Measurements from ENCODE around the gene ZNF221.
A peak's percentile ranks its signal among the peaks of the same experiment; 100 is the strongest.
"Not testable (repeated sequence)": the region's sequence is repeated elsewhere in the genome, so short reads cannot be mapped to it uniquely, and the experiment has no call there.

The ZNF221 gene

DNA sequence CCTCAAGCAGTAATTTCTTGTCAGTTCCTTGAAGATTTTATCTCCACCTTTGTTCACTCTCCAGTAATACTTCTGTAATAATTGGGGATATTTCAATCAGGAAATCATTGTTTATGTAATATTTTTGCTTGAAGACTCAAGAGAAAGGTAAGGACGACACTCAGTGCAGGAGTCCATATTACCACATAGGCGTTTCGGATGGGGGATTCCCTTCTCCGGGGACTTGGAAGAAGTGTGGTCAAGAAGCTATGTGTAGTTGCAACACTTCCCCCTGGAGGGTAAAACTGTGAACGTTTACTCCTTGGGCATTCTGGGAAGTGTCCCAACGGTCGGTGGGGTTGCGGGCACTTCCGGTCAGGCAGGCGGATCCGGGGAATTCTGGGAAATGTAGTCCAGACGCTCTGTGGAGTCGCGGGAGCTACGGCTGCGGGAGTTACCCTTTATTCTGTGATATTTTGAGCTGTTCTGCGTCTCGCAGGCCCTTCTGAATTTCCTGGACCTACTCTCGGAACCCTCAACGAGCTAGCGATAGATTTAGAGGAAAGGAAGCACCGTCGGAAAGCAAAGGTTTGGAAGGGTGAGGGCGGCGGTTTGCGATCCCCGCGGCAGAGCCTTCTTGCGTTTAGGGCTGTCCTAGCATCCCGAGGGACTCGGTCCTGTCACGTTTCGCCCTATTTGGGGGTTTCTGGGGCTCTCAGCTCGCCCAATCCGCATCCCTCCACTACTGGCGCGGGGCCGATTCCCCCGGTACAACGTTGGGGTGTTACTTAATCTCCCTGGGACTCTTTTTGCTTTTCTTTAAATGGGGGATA lies at the start of gene ZNF221:
TSS of gene ZNF221 (plus strand) at position 395 of the 812 bp plus-strand sequence. CDS start 11,499 bp downstream, outside the sequence.
- peak; percentile 97 for DNase-seq (ENCODE audit: low spot score)

DNA sequence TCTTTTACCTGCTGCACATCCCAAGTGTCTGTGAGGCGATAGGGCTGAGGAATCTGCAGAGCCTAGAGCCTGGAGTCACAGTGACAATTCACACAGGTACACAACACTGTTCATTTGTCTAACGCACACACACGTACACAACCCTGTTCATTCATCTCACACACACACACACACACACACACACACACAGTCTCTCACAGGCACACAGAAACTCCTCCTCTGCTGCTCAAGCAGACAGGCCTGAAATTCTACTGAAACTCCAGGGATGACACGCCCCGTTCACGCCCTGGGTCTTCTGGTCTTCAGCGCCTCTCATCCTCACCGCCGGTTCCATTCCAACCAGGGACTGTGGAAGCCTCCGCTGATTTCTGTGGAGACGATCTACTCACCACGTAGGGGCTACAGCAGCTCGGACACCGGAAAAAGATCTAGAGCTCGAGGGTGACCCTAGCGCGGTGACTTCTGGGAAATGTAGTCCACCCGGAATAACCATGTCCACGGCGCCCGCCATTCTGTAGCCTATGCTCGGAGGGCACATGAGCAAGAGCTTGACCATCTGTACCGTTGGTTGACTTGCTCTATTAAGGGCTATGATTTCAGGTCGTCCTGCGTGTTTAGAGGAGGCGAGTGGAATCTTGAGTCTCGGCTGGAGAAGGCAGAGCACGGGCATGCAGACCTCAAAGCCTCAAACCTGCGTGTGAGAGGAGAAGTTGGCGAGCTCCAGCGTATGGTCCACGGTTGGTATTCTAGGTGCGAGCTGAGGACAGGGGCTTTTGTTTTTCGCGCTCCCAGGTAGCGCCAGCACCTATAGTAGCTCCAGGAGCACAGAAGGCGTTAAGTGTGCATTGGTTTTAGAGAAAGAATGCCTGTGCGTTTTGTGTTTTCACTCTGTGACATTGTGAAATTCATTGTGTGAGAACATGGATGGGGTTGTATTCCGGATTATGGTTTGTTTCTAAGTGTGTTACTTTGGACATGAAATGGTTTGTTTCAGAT lies 49.3 kb upstream of the ZNF221 start:
- DNase-seq (ENCODE audit: low spot score) = peak; percentile 91

DNA sequence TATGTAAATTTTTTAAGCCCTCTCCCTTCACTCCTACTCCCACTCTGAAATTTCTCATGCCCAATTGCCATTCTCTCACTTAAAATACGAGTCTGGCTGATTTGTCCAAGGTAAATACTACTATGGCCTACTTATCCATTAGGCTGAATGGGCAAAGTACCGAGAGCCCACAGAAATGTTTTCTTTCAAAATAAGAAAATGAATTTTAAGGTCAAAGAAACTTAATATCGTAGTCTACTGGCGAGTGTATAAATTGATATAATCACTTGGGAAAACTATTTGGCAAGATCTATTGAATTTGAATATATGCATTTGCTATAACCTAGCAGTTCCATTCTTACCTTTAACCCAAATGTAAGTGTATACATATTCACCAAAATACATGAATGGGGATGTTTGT lies 48.6 kb upstream of the ZNF221 start:
- DNase-seq (ENCODE audit: low spot score) = no peak

DNA sequence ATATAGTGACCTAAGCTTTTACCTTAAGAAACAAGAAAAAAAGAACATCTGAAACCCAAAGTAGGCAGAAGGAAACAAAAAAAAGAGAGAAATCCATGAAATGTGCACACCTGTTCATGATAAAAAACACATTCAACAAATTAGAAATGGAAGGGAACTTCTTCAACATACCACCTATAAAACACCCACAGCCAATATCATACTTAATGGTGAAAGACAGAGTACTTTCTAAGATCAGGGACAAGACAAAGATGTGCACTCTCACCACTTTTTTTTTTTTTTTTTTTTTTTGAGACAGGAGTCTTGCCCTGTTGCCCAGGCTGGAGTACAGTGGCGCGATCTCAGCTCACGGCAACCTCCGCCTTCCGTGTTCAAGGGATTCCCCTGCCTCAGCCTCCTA lies 45.1 kb upstream of the ZNF221 start:
- no peak for DNase-seq (ENCODE audit: low spot score)

DNA sequence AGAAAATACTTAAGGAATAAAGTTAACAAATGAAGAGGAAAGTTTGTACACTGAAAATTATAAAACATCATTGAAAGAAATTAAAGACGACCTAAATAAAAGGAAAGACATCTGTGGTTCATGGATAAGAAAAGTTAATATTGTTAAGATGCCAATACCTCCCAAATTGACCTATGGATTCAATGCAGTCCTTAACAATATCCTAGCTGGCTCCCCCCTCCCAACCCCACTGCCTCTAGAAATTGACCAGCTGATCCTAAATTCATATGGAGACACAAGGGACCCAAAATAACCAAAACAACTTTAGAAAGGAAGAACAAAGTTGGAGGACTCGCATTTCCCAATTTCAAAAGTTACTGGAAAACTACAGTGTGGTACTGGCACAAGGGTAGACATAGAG lies 44.3 kb upstream of the ZNF221 start:
- no peak for DNase-seq (ENCODE audit: low spot score)

DNA sequence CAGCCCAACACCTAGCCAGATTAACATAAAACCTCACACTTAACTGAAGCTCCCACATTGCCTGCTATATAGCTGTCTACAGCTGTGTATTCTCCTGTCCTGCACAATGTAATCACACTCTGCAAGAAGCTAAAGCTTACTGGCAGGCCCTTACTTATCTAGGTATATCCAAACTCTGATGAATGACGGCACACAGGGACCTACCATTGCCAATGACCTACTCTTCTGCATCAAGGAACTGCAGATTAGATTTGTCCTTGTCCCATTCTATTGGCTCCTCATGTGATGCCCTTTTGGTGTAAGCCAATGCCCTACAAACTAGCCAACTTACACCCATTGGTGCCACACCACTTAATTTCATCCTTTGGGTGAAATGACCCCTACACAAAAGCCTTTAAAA lies 42.4 kb upstream of the ZNF221 start:
- DNase-seq (ENCODE audit: low spot score) = no peak

DNA sequence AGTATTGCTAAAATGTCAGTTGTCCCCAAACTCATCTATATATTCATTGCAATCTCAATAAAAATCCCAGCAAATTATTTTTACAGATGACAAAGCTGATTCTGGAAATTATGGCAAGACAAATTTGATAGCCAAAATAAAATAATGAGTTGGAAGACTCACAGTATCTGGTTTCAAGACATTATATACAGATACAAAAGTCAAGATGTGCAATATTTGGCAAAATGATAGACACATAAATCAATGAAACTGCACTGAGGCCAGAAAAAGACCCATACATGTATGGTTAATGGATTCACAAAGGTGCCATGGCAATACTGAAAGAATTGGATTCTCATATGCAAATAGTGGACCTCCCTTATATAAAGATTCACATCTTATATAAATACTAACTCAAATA lies 40.1 kb upstream of the ZNF221 start:
- DNase-seq (ENCODE audit: low spot score) = no peak

DNA sequence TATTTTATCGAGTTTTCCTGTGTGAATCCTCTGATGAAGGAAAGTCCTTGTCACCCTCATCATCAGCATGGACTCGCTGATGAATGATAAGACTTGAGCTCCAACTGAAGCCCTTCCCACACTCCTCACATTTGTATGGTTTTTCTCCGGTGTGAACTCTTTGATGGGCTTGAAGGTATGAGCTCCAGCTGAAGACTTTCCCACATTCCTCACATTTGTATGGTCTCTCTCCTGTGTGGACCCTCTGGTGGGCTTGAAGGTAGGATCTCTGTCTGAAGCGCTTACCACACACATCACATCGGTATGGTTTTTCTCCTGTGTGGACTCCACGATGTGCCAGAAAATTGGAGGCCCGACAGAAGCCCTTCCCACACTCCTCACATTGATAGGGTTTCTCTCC lies 37.6 kb upstream of the ZNF221 start:
- no peak for DNase-seq (ENCODE audit: low spot score)

DNA sequence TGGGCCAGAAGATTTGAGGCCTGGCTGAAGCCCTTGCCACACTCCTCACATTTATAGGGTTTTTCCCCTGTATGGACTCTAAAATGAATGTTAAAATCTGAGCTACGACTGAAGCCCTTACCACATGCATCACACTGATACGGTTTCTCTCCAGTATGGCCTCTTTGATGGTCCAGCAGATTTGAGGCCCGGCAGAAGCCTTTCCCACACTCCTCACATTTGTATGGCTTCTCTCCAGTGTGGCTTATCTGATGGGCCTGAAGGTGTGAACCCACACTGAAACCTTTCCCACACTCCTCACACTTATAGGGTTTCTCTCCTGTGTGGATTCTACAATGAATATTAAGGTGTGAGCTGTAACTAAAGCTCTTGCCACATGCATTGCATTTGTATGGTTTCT lies 37.0 kb upstream of the ZNF221 start:
- DNase-seq (ENCODE audit: low spot score) = no peak

DNA sequence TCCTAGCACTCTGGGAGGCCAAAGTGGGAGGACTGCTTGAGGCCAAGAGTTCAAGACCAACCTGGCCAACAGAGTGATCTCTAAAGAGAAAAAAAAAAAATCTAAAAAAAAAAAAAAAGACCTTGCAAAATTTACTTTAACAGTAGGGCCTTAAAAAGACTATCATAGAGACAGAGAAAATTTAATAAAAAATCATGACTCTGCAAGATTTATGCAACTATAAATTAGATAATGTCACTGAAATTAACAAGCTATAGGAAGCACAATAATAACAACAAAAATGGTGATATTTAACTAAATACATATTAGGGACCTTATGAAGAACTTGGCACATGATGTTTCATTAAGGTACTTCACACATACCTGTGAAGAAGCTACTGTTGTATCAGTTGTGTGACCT lies 27.2 kb upstream of the ZNF221 start:
- no peak for DNase-seq (ENCODE audit: low spot score)

DNA sequence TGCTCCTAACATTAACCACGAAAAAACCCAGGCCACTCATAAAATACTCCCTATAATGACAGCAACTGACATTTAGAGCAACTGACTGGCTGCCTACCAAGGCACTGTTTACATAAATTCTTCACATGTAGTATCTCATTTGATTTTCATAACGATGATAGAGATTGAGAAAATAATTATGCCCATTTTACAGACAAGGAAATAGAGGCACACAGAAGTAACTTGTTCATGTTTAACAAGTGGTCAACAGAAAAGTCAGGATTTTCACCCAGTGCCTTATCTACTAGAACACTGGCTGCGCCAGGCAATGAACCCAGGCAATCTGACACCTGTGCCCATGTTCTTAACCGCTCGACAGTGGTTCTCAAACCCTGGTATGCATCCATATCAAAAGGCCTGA lies 22.2 kb upstream of the ZNF221 start:
- no peak for DNase-seq (ENCODE audit: low spot score)

DNA sequence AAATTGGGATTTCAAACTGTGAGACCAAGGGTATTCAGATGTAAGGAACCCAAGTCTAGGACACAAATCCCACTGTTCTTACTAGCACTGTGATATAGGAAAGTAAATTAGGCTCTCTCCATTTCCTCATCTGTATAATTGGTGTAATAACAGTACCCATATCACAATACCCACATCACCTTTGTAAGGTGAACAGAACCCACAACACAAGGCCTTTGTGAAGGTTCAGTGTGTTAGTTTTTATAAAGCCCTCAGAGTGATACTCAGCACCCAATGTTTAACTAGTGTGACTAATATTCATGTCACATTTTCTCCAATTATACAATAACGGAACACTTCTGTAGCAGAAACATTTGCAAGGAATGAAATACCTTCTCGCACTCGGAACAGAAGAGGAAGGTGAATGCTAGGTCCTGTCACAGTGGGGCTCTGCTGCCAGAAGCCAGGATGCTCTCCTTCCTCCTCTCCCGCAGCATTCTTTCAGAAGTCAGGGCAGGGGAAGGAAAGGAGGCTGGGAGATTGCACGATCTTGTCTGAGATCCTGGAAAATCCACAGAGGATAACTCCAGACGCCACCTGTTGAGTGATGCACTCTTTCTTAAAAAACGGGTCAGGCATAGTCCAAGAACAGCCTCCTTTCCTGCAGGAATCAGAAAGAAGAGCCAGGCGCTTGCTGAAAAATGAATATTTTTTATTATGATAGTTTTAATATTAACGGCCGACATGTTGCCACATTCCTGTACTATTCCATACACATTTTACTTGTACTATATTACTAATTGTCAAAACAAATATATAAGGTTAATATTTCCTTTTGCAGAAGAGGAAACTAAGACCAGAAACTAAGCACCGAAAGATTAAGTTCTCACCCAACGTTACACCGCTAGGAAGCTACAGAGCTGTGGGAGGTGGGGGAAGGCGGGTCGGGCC lies 16.7 kb upstream of the ZNF221 start:
- peak; percentile 3 for DNase-seq (ENCODE audit: low spot score)

DNA sequence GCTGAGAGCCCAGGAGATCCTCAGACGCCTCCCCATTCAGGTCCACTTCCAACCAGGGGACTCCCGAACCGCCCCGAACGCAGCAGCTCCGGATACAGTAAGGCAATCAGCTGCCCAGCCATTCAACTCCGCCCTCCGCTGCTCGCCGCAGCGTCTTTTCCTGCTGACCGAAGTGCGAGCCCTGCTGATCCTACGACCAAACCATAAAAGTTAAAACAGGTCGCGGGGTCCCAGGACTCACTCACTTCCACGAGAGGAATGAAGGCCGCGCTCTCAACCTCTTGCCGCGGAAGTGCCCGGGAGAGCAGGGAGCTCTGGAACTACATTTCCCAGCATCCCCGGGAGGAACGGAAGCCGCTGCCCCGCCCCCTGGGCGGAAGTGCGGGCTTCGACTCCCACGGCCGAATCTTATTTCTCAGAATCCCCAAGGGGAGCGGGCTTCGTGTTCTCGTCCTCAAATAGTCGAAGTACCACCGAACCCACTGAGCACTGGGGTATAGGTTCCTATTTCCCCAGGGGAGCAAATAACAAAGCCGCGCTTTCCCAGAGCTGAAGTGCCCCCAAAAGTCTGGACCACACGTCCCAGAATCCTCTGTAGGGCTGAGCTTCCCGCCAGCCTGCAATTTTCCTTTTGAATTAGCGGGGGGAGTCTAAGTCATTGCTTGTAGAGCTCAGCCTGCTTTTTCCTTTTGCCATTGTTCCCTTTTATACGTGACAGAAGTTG lies 15.9 kb upstream of the ZNF221 start, which contains the start of gene ZNF45:
TSS of gene ZNF45 (minus strand) at position 298 of the 724 bp plus-strand sequence. CDS start 13,097 bp downstream, outside the sequence.
- peak; percentile 94 for DNase-seq (ENCODE audit: low spot score)

DNA sequence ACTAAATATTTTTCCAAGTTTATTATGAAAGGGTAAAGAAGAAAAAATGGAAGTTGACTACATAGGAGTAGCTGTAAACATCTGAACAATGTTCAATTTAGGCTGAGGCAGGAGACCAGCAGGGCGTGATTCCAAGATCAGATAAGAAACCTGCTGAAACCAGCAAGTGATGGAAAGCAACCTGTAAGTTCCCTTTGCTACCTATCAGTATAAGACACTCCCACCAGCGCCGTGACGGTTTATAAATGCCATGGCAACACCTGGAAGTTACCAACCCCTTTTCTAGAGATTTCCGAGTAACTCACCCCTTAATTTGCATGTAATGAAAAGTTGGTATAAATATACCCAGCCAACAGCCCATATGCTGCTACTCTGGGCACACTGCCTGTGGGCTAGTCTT lies 14.8 kb upstream of the ZNF221 start:
- DNase-seq (ENCODE audit: low spot score) = no peak

DNA sequence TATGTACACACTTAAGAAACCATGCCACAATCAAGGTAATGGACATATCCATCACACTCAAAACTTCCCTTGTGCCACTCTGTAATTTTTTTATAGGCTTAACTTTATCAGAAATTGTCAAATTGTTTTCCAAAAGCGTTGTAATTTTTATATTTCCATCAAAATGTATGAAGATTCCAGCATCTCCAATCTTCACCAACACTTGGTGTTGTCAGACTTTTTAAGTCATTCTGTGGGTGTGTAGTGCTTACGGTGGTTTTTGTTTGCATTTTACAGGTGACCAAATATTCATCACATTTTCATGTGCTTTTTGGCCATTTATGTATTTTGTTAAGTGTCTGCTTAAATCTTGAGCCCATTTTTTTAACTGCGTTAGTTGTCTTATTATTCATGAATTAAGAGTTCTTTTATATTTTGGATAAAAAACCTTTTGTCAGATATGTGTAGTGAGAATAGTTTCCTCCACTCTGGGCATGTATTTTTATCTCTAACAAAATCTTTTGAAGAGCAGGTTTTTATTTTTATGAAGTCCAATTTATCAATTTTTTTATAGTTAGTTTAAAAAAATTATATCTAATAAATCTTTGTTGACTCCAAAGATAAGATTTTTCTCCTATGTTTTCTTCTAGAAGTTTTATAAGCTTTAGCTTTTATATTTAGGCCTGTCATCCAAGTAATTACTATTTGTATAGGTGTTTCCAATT lies 11.3 kb upstream of the ZNF221 start:
- no peak for DNase-seq (ENCODE audit: low spot score)

DNA sequence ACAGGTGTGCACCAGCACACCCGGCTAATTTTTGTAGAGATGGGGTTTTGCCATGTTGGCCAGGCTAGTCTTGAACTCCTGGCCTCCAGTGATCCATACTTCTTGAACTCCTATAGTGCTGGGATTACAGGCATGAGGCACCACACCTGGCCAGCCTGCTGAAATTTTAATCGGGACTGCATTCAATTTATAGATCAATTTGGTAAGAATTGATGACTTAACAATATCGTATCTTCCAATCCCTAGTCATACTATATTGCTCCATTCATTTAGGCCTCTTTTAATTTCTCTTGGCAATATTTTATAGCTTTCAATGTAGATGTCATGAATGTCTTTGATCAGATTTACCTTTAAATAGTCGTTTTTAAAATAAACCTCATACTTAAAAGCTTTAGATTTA lies 10.3 kb upstream of the ZNF221 start:
- no peak for DNase-seq (ENCODE audit: low spot score)

DNA sequence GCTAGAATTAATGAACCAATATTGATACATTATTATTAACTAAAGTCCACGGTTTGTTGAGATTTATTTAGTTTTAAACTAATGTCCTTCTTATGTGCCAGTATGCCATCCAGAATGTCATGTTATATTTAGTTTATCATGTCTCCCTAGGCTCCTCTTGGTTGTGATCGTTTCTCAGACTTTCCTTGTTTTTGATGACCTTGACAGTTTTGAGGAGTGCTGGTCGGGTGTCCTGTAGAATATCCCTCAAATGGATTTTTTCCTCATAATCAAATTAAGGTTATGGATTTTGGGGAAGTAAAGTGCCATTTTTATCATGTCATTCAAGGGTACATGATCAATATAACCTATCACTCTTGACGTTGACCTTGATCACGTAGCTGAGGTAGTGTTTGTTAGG lies 9.8 kb upstream of the ZNF221 start:
- DNase-seq (ENCODE audit: low spot score) = no peak

DNA sequence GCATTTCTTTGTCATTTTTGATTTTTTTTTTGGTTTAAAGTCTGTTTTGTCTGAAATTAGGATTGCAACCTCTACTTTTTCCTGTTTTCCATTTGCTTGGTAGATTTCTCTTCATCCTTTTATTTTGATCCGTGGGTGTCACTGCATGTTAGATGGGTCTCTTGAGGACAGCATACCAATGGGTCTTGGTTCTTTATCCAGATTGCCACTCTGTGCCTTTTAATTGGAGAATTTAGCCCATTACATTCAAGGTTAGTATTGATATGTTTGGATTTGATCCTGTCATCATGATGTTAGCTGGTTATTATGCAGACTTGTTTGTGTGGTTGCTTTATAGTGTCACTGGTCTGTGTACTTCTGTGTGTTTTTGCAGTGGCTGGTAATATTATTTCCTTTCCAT lies 3.6 kb upstream of the ZNF221 start:
- not testable (repeated sequence) for DNase-seq (ENCODE audit: low spot score)

DNA sequence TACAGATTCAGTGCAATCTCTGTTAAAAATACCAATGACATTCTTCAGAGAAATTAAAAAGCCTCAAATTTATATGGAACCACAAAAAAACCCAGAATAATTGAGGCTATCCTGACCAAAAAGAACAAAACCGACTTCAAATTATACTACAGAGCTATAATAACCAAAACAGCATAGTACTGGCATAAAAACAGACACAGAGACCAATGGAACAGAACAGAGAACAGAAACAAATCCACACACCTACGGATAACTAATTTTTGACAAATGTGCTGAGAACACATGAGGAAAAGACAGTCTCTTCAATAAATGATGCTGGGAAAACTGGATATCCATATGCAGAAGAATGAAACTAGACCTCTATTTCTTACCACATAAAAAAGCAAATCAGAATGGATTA lies 1.2 kb upstream of the ZNF221 start:
- not testable (repeated sequence) for DNase-seq (ENCODE audit: low spot score)

DNA sequence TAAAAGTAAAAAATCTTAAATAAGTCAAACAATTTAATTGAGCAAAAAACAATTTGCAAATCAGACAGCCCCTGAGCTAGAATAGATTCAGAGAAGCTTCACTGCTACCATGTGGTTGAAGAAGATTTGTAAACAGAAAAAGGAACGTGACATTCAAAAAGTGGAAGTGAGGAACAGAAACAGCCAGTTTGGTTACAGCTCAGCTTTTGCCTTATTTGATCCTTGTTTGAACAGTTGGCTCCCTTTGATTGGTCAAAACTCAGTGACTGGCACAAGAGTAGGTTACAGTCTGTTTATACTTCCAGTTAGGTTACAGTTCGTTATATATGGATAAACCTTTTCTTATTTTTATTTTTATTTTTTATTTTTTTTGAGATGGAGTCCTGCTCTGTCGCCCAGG lies 5.8 kb downstream of the ZNF221 start:
- no peak for DNase-seq (ENCODE audit: low spot score)
